Keratinocyte (primary cell): ENCODE measurements around the gene S100A4.

ENCODE experiments used
- EZH2 ChIP-seq: IDR thresholded peaks from one replicate; pipeline ENCODE4 v1.6.1; 2012; ENCODE audit warnings: inconsistent platforms, mild to moderate bottlenecking, low read length, moderate library complexity
- TF ChIP-seq, protein P1 (sequence below), 3 experiments: IDR thresholded peaks in 1 of 3; conservative IDR thresholded peaks in 1 of 3; optimal IDR thresholded peaks in 1 of 3; 2 replicates in 2 of 3; 3 replicates in 1 of 3; pipeline versions ENCODE3 to v1.5.1; 2011; ENCODE audit warnings: low read length in 3 of 3, mild to moderate bottlenecking in 3 of 3, moderate library complexity in 2 of 3, control low read depth in 1 of 3, inconsistent platforms in 1 of 3; ENCODE audit not compliant: insufficient read depth in 2 of 3; ENCODE audit errors: extremely low read depth in 1 of 3

DNA sequence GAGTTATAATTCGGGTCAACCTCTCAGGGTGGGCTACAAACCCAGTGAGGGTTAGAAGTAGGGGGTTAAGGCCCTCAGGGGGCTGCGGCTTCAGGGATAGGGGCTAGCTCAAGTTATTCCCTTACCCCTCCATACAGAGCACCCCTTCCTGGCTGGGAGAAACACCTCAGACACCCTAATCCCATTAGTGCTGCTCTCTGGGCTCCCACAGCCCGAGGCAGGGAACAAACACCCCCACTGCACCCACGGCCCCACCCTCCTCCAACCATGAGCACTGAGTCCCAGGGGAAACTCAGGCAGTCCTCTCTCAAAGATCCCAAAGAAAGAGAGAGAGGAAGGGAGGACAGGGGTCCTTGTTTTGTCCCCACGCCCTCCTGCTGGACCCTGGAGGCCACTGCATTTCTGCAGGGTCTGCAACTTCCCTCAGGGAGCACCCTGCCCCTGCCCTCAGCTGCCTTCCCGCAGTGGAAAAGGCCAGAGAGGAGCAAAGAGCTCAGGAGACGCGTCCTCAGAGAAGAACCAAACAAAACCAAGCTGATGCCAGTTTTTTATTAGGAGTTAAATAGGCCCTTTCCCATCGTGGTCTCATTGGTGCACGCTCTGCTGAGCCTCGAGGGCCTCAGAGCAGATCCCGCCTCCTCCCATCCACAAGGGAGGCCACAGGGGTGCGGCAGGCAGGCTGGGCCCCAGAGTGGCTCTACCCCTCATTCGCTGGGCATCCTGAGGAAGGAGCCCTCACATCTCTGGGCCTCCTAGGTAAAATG is 1.4 kb upstream of the S100A4 start:
- TF ChIP-seq, protein P1, sequence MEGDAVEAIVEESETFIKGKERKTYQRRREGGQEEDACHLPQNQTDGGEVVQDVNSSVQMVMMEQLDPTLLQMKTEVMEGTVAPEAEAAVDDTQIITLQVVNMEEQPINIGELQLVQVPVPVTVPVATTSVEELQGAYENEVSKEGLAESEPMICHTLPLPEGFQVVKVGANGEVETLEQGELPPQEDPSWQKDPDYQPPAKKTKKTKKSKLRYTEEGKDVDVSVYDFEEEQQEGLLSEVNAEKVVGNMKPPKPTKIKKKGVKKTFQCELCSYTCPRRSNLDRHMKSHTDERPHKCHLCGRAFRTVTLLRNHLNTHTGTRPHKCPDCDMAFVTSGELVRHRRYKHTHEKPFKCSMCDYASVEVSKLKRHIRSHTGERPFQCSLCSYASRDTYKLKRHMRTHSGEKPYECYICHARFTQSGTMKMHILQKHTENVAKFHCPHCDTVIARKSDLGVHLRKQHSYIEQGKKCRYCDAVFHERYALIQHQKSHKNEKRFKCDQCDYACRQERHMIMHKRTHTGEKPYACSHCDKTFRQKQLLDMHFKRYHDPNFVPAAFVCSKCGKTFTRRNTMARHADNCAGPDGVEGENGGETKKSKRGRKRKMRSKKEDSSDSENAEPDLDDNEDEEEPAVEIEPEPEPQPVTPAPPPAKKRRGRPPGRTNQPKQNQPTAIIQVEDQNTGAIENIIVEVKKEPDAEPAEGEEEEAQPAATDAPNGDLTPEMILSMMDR (optimal IDR thresholded peaks at IDR 0.05 in 1 of 3, IDR thresholded peaks at IDR 0.05 in 1 of 3, conservative IDR thresholded peaks at IDR 0.05 in 1 of 3; ENCODE audit: extremely low read depth in 1 of 3, insufficient read depth in 2 of 3, low read length in 3 of 3) = no peak
- TF ChIP-seq EZH2 = no peak
